ENCODE data around the gene GPR55. TPM values are rescaled to one million over a fixed set of nuclear protein-coding genes. Genes with fewer than 3 reads are reported as not detected.

The GPR55 gene
- total RNA-seq, 1 experiment from 2014 or later, result not detected

GRCh38 chr2:230874876-230875275 lies 50.2 kb downstream of the GPR55 start:
- no peaks in the 10 kb centered on the region for H3K9me3 Mint-ChIP-seq
- H3K4me1 Mint-ChIP-seq, result peaks cover 29% of the 10 kb centered on the region
- peaks cover 53% of the 10 kb centered on the region for H3K36me3 Mint-ChIP-seq
- H3K27me3 Mint-ChIP-seq (ENCODE audit: low read depth), result no peaks in the 10 kb centered on the region
- ATAC-seq, result no peak
- TF ChIP-seq ZNF219 (CRISPR knock-in tag; IDR thresholded peaks at IDR 0.05; ENCODE audit: borderline replicate concordance), result no peak
- no peak for TF ChIP-seq ZMAT4 (CRISPR knock-in tag; IDR thresholded peaks at IDR 0.05)
- TF ChIP-seq ERG (CRISPR knock-in tag; IDR thresholded peaks at IDR 0.05), result no peak
- TF ChIP-seq CTCF (IDR thresholded peaks at IDR 0.05), result no peak
- TF ChIP-seq STAT6 (CRISPR knock-in tag; conservative IDR thresholded peaks at IDR 0.05; ENCODE audit: low read depth), result no peak
- TF ChIP-seq NR2C2 (CRISPR knock-in tag; IDR thresholded peaks at IDR 0.05), result no peak
- no peak for TF ChIP-seq ATF6 (CRISPR knock-in tag; IDR thresholded peaks at IDR 0.05)
- no peak for TF ChIP-seq ARID4B (CRISPR knock-in tag; IDR thresholded peaks at IDR 0.05; ENCODE audit: borderline replicate concordance)
- TF ChIP-seq EMX1 (CRISPR knock-in tag; IDR thresholded peaks at IDR 0.05), result no peak
- no peak for TF ChIP-seq NFYB (CRISPR knock-in tag; conservative IDR thresholded peaks at IDR 0.05; ENCODE audit: low read depth)
- DNase-seq (ENCODE audit: low spot score), result no peak
- peak overlapping the region; percentile 74; the same call in 1 of the 2 replicates for H3K27ac Mint-ChIP-seq
- POLR2A ChIA-PET, result no interaction called here
- no peak overlapping the region for H3K4me3 Mint-ChIP-seq
- CTCF ChIA-PET, result interaction anchor here (0.9 to 2.4 kb wide), 3 partner anchors 11 to 50 kb away, joined by 3 to 9 read pairs (median 8); no protein-coding TSS in a partner anchor

GRCh38 chr2:230874456-230874855 lies 50.6 kb downstream of the GPR55 start:
- CTCF ChIA-PET, result interaction anchor here (2.4 kb wide), 2 partner anchors 27 to 50 kb away, joined by 8 to 9 read pairs; no protein-coding TSS in a partner anchor
- TF ChIP-seq E2F1 (CRISPR knock-in tag; IDR thresholded peaks at IDR 0.05) (no peak), NFYB (CRISPR knock-in tag; conservative IDR thresholded peaks at IDR 0.05; ENCODE audit: low read depth) (no peak), IRF1 (CRISPR knock-in tag; IDR thresholded peaks at IDR 0.05) (no peak), ZNF416 (CRISPR knock-in tag; IDR thresholded peaks at IDR 0.05) (no peak), JUN (CRISPR knock-in tag; IDR thresholded peaks at IDR 0.05) (no peak), E2F5 (CRISPR knock-in tag; IDR thresholded peaks at IDR 0.05) (no peak), FOXK1 (CRISPR knock-in tag; IDR thresholded peaks at IDR 0.05) (no peak), MYBL2 (CRISPR knock-in tag; IDR thresholded peaks at IDR 0.05) (no peak), ERG (CRISPR knock-in tag; IDR thresholded peaks at IDR 0.05) (no peak)

More at GRCh38 chr2:230874456-230874855, 50.6 kb downstream of the GPR55 start:
- Mint-ChIP-seq H3K9me3 (no peaks in the 10 kb centered on the region), H3K4me3 (no peak overlapping the region), H3K27me3 (ENCODE audit: low read depth) (no peaks in the 10 kb centered on the region), H3K27ac (peak overlapping the region; percentile 74; the same call in 1 of the 2 replicates), H3K4me1 (peaks cover 34% of the 10 kb centered on the region), H3K36me3 (peaks cover 49% of the 10 kb centered on the region)
- ATAC-seq (no peak), DNase-seq (ENCODE audit: low spot score) (no peak)
- POLR2A ChIA-PET, result no interaction called here

All from WTC11 (cell line).